ENCODE data around the gene IZUMO1R.

The IZUMO1R gene

DNA sequence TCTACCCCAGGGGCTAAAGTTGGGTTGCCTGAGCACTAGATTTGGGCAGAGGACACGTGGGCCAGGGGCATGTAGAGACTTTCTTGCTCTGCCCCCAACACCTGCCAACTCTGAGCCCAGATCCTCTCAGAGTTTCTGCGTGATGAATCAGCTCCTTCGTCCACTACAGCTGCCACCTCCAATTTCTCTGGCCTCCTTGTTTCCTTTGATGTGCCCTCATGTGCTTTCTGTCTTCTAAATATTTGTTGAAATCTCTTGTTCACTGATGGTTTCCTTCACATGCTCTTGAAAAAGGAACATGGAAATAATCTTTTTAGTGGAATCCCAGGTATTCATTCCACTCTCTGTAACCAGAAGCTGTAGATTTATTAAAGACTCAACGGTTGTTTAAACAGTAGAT is 8.0 kb downstream of the IZUMO1R start:
- TF ChIP-seq, protein P1, sequence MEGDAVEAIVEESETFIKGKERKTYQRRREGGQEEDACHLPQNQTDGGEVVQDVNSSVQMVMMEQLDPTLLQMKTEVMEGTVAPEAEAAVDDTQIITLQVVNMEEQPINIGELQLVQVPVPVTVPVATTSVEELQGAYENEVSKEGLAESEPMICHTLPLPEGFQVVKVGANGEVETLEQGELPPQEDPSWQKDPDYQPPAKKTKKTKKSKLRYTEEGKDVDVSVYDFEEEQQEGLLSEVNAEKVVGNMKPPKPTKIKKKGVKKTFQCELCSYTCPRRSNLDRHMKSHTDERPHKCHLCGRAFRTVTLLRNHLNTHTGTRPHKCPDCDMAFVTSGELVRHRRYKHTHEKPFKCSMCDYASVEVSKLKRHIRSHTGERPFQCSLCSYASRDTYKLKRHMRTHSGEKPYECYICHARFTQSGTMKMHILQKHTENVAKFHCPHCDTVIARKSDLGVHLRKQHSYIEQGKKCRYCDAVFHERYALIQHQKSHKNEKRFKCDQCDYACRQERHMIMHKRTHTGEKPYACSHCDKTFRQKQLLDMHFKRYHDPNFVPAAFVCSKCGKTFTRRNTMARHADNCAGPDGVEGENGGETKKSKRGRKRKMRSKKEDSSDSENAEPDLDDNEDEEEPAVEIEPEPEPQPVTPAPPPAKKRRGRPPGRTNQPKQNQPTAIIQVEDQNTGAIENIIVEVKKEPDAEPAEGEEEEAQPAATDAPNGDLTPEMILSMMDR (IDR thresholded peaks at IDR 0.05), result no peak
- no peak for DNase-seq
- no peak overlapping the region for H3K27ac ChIP-seq
- intact Hi-C loops (cut with DNase I; ENCODE audit: low total_unique reads), result no loop called here
- H3K36me3 ChIP-seq, result no peaks in the 10 kb centered on the region
- H3K9me3 ChIP-seq, result no peaks in the 10 kb centered on the region
- no peak overlapping the region for H3K4me3 ChIP-seq
- no peaks in the 10 kb centered on the region for H3K27me3 ChIP-seq
- H3K4me1 ChIP-seq, result no peaks in the 10 kb centered on the region

GRCh38 chr11:94314064-94314463 is 9.7 kb downstream of the IZUMO1R start:
- Histone ChIP-seq H3K27me3 (no peaks in the 10 kb centered on the region), H3K36me3 (no peaks in the 10 kb centered on the region), H3K9me3 (no peaks in the 10 kb centered on the region), H3K27ac (no peak overlapping the region), H3K4me3 (no peak overlapping the region), H3K4me1 (no peaks in the 10 kb centered on the region)
- intact Hi-C loops (cut with DNase I; ENCODE audit: low total_unique reads), result no loop called here
- TF ChIP-seq, protein P1 (IDR thresholded peaks at IDR 0.05), result no peak
- DNase-seq, result no peak

- no peak overlapping the region for H3K4me3 ChIP-seq
- H3K27me3 ChIP-seq, result no peaks in the 10 kb centered on the region
- no peaks in the 10 kb centered on the region for H3K4me1 ChIP-seq
- H3K27ac ChIP-seq, result no peak overlapping the region
- intact Hi-C loops (cut with DNase I; ENCODE audit: low total_unique reads), result no loop called here
- no peak for DNase-seq
- H3K9me3 ChIP-seq, result no peaks in the 10 kb centered on the region
- no peaks in the 10 kb centered on the region for H3K36me3 ChIP-seq
- TF ChIP-seq, protein P1 (IDR thresholded peaks at IDR 0.05), result no peak
These were observed 11.3 kb downstream of the IZUMO1R start for GRCh38 chr11:94315664-94316063.

DNA sequence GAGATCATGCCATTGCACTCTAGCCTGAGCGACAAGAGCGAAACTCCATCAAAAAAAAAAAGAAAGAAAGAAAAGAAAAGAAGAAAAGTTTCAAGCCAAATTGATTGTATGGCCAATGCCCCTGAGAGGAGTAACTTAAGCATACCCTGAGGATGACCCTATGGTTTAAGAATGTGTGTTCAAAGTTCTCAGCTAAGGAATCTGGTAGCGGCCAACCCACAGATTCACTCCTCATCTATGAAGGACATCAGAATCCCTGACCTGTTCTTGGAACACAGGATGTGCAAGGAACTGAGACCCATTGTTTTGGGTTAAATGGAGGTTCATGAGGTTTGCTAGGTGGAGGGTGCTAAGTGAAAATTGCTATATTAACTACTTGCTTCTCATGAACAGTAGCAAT is 18.1 kb downstream of the IZUMO1R start:
- Histone ChIP-seq H3K27ac (no peak overlapping the region), H3K27me3 (no peaks in the 10 kb centered on the region), H3K36me3 (no peaks in the 10 kb centered on the region), H3K9me3 (peaks cover 0 to 11% (median 0%) of the 10 kb centered on the region in 3 donors), H3K4me3 (no peak overlapping the region), H3K4me1 (no peaks in the 10 kb centered on the region)
- DNase-seq, result no peak
- intact Hi-C loops (cut with DNase I; ENCODE audit: low total_unique reads), result no loop called here
- TF ChIP-seq, protein P1 (IDR thresholded peaks at IDR 0.05), result no peak

DNA sequence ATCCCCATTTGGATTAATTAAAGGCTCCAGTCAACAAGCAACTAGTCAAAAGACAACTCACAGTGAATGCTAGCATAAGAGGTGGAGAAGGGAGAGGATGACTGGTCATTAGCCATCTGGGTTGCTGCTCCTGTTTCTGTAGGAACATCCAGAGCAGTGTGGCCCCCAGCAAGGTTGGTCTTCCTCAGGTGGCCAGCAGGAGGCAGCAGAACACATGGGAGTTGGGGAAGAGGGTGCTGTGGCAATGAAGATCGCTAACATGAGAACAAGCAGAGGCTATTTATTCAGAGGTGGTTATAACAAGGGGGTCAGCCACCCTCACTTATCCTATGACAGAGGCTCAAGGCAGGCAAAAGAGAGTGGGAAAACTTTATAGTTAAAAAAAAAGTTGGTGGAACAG is 21.3 kb downstream of the IZUMO1R start:
- no peak for DNase-seq
- peaks cover 0 to 11% (median 0%) of the 10 kb centered on the region in 3 donors for H3K9me3 ChIP-seq
- no peak overlapping the region for H3K4me3 ChIP-seq
- intact Hi-C loops (cut with DNase I; ENCODE audit: low total_unique reads), result no loop called here
- no peaks in the 10 kb centered on the region for H3K4me1 ChIP-seq
- no peak overlapping the region for H3K27ac ChIP-seq
- H3K27me3 ChIP-seq, result no peaks in the 10 kb centered on the region
- TF ChIP-seq, protein P1 (IDR thresholded peaks at IDR 0.05), result no peak
- H3K36me3 ChIP-seq, result no peaks in the 10 kb centered on the region

- peaks cover 0 to 11% (median 0%) of the 10 kb centered on the region in 3 donors for H3K9me3 ChIP-seq
- no peaks in the 10 kb centered on the region for H3K4me1 ChIP-seq
- no peaks in the 10 kb centered on the region for H3K27me3 ChIP-seq
- intact Hi-C loops (cut with DNase I; ENCODE audit: low total_unique reads), result no loop called here
- no peak for DNase-seq
- H3K36me3 ChIP-seq, result no peaks in the 10 kb centered on the region
- TF ChIP-seq, protein P1 (IDR thresholded peaks at IDR 0.05), result no peak
- no peak overlapping the region for H3K27ac ChIP-seq
- no peak overlapping the region for H3K4me3 ChIP-seq
These were observed 22.6 kb downstream of the IZUMO1R start for GRCh38 chr11:94326947-94327346.

Data from tibial artery (tissue), 4 donors.